B cell (primary cell): Measurements from ENCODE around the gene ESR2. TPM values are rescaled to one million over a fixed set of nuclear protein-coding genes. Genes with fewer than 3 reads are reported as not detected.

Source experiments
- ATAC-seq: fragments of 200-7000 bp; cut with Tn5 transposase; one replicate; pipeline ENCODE4 v1.10.0; 2021; ENCODE audit warnings: low read depth, mild to moderate bottlenecking, moderate number of reproducible peaks, moderate library complexity
- CTCF ChIA-PET: fragments of 350-600 bp; sonication (Branson Sonifier 250); formaldehyde crosslinking; loops from one replicate; lab custom pipeline; 2021; ENCODE audit warnings: antibody characterized with exemption, inconsistent platforms; lab: Charles Lee
- POLR2A ChIA-PET: fragments of 350-600 bp; sonication (Branson Sonifier 250); formaldehyde crosslinking; loops from one replicate; lab custom pipeline; 2021; ENCODE audit warnings: antibody characterized with exemption; lab: Charles Lee
- DNase-seq: peaks from one replicate; pipeline ENCODE4 v3.0.0; 2013
- H2AFZ ChIP-seq: 2 replicates; pipeline ENCODE4 v1.6.1; 2012; ENCODE audit warnings: mild to moderate bottlenecking, low read depth, low read length; ENCODE audit not compliant: insufficient read depth, poor library complexity, severe bottlenecking
- H3K27ac ChIP-seq, 2 donors: 1 replicate in 1 of 2; 2 replicates in 1 of 2; pipeline ENCODE4 v1.5.1; 2012 to 2013; ENCODE audit warnings: low read length in 2 of 2, mild to moderate bottlenecking in 2 of 2, moderate library complexity in 1 of 2
- H3K27me3 ChIP-seq, 4 experiments: fragments of 200-600 bp in 1 of 4; sonication (generic) in 1 of 4; replicated peaks in 1 of 4; 1 replicate in 2 of 4; 2 replicates in 2 of 4; pipeline versions ENCODE4 v1.6.1 to v1.7.0; 2013 to 2016; ENCODE audit warnings: low read length in 3 of 4, mild to moderate bottlenecking in 2 of 4, mixed read lengths in 1 of 4, moderate library complexity in 1 of 4; ENCODE audit not compliant: insufficient read depth in 4 of 4, control insufficient read depth in 3 of 4; ENCODE audit errors: control extremely low read depth in 1 of 4
- H3K36me3 ChIP-seq, 2 experiments: replicated peaks in 1 of 2; 1 replicate in 1 of 2; 2 replicates in 1 of 2; pipeline versions ENCODE4 v1.6.1 to v1.7.1; 2013; ENCODE audit warnings: low read length in 1 of 2; ENCODE audit not compliant: insufficient read depth in 2 of 2, control insufficient read depth in 1 of 2; ENCODE audit errors: control extremely low read depth in 1 of 2, extremely low read depth in 1 of 2
- H3K4me1 ChIP-seq, 2 donors: fragments of 200-600 bp in 1 of 2; sonication (generic) in 1 of 2; 1 replicate in 1 of 2; 2 replicates in 1 of 2; pipeline versions ENCODE4 v1.5.1 to v1.6.1; 2013 to 2017; ENCODE audit warnings: low read length in 2 of 2; ENCODE audit not compliant: control insufficient read depth in 2 of 2, insufficient read depth in 2 of 2
- H3K4me2 ChIP-seq: replicated peaks from 2 replicates; pipeline ENCODE3; 2012; ENCODE audit warnings: mild to moderate bottlenecking, low read depth, low read length; ENCODE audit not compliant: poor library complexity, severe bottlenecking
- H3K4me3 ChIP-seq, 5 experiments: fragments of 200-600 bp in 1 of 5; sonication (generic) in 1 of 5; 1 replicate in 3 of 5; 2 replicates in 2 of 5; pipeline versions ENCODE4 v1.5.1 to v1.7.0; 2011 to 2016; ENCODE audit warnings: low read length in 4 of 5, mild to moderate bottlenecking in 4 of 5, low read depth in 2 of 5, control low read depth in 1 of 5, moderate library complexity in 1 of 5; ENCODE audit not compliant: insufficient read depth in 1 of 5; ENCODE audit errors: control extremely low read depth in 1 of 5, extremely low read depth in 1 of 5
- H3K79me2 ChIP-seq: fragments of 200-600 bp; sonication (generic); one replicate; pipeline ENCODE4 v1.6.0; 2016; ENCODE audit warnings: low read length; ENCODE audit not compliant: control insufficient read depth, insufficient read depth
- H3K9ac ChIP-seq: fragments of 200-600 bp; sonication (generic); 2 replicates; pipeline ENCODE4 v1.6.1; 2017; ENCODE audit warnings: mild to moderate bottlenecking, low read length, moderate library complexity
- H3K9me3 ChIP-seq, 3 donors: one replicate each; pipeline versions ENCODE4 v1.6.1 to v1.7.1; 2013; ENCODE audit warnings: low read length in 2 of 3; ENCODE audit not compliant: control insufficient read depth in 2 of 3, insufficient read depth in 1 of 3; ENCODE audit errors: control extremely low read depth in 1 of 3
- H4K20me1 ChIP-seq: 2 replicates; pipeline ENCODE4 v1.6.0; 2012; ENCODE audit warnings: mild to moderate bottlenecking, low read length; ENCODE audit not compliant: insufficient read depth, control insufficient read depth, poor library complexity, severe bottlenecking
- H3K27ac Mint-ChIP-seq: one replicate; pipeline ENCODE4 v1.8.0; 2021; ENCODE audit warnings: mixed read lengths
- H3K27me3 Mint-ChIP-seq: one replicate; pipeline ENCODE4 v1.8.0; 2021; ENCODE audit warnings: mixed read lengths
- H3K4me1 Mint-ChIP-seq: one replicate; pipeline ENCODE4 v1.8.0; 2021; ENCODE audit warnings: mixed read lengths
- H3K4me3 Mint-ChIP-seq: one replicate; pipeline ENCODE4 v1.8.0; 2021; ENCODE audit warnings: mixed read lengths
- H3K9me3 Mint-ChIP-seq: one replicate; pipeline ENCODE4 v1.8.0; 2022; ENCODE audit warnings: mixed read lengths; ENCODE audit not compliant: insufficient read depth
- CTCF ChIP-seq: fragments of 200-600 bp; IDR thresholded peaks from one replicate; pipeline ENCODE4 v1.8.0; 2022; ENCODE audit warnings: antibody characterized with exemption, mild to moderate bottlenecking
- EZH2 ChIP-seq: IDR thresholded peaks from 2 replicates; pipeline ENCODE4 v1.6.1; 2012; ENCODE audit warnings: borderline replicate concordance, low read depth, mild to moderate bottlenecking, moderate library complexity, low read length; ENCODE audit not compliant: insufficient read depth, poor library complexity, severe bottlenecking
- WGBS: methylation state at CpG from one replicate; pipeline ENCODE4 v1.1.5; 2013; ENCODE audit warnings: missing lambda C conversion rate; ENCODE audit not compliant: insufficient coverage; 5-methylcytosine and 5-hydroxymethylcytosine counted together
- intact Hi-C: fragments of 100-400 bp; cut with micrococcal nuclease; formaldehyde crosslinking; loops from one replicate; pipeline ENCODE4 v1.10.0; 2022
- polyA plus RNA-seq: library from polyadenylated mRNA; depleted of rRNA; stranded (reverse); fragments of >200 nt; gene quantifications from 2 replicates; pipeline ENCODE4 v1.2.3, GENCODE V29; 2012
- total RNA-seq, 2 donors: library from RNA; stranded (reverse); fragments of 120-200 nt in 1 of 2; gene quantifications; 1 replicate in 1 of 2; 2 replicates in 1 of 2; pipeline versions ENCODE4 v1.2.3 to v1.2.4, GENCODE V29; 2013 to 2022

Gene ESR2
- total and polyA plus RNA-seq, 2 donors (not counting 1 experiment from before 2014, with no cell fraction given), result 5.4 to 87.8 TPM

- CTCF ChIA-PET, result interaction anchor here (0.7 to 6.2 kb wide), 4 partner anchors 11 to 70 kb away, joined by 4 to 60 read pairs (median 8); partner anchors contain the start of gene ESR2
- Histone ChIP-seq H3K36me3 (peaks cover 0 to 5% of the 10 kb centered on the region in 2 experiments), H3K9me3 (no peaks in the 10 kb centered on the region), H2AFZ (no peak overlapping the region), H3K4me1 (peaks cover 52 to 57% of the 10 kb centered on the region in 2 donors), H3K27ac (peak overlapping the region in 1 of 2 donors; percentile 99), H3K4me2 (peak overlapping the region; percentile 75), H4K20me1 (no peaks in the 10 kb centered on the region), H3K9ac (no peak overlapping the region), H3K4me3 (no peak overlapping the region), H3K79me2 (no peaks in the 10 kb centered on the region), H3K27me3 (no peaks in the 10 kb centered on the region)
- WGBS, result 100% methylated on average over 2 of the region's 4 CpGs
- POLR2A ChIA-PET, result interaction anchor here (3.5 kb wide), 1 partner anchor 16 kb away, joined by 22 read pairs; no protein-coding TSS in a partner anchor
- intact Hi-C loops, result loop anchor here (2.0 kb wide), 1 partner anchor 269 kb away; the partner anchor contains the start of gene ZBTB25
- no peaks in the 10 kb centered on the region for H3K27me3 Mint-ChIP-seq
- peak overlapping the region; percentile 77 for H3K4me3 Mint-ChIP-seq
- peak overlapping the region; percentile 96 for H3K27ac Mint-ChIP-seq
- H3K9me3 Mint-ChIP-seq, result no peaks in the 10 kb centered on the region
- TF ChIP-seq EZH2, result no peak
- TF ChIP-seq CTCF, result no peak
- H3K4me1 Mint-ChIP-seq, result peaks cover 67% of the 10 kb centered on the region
- DNase-seq (no peak), ATAC-seq (no peak)
These were observed 60.5 kb downstream of the ESR2 start for GRCh38 chr14:64233531-64234190.

GRCh38 chr14:64232944-64233343 is 61.2 kb downstream of the ESR2 start:
- Mint-ChIP-seq H3K27me3 (no peaks in the 10 kb centered on the region), H3K4me3 (peak overlapping the region; percentile 73), H3K4me1 (peaks cover 60% of the 10 kb centered on the region), H3K9me3 (no peaks in the 10 kb centered on the region), H3K27ac (peak overlapping the region; percentile 96)
- H2AFZ ChIP-seq, result no peak overlapping the region
- peaks cover 0 to 5% of the 10 kb centered on the region in 2 experiments for H3K36me3 ChIP-seq
- no peak overlapping the region for H3K4me3 ChIP-seq
- no peaks in the 10 kb centered on the region for H3K9me3 ChIP-seq
- H3K9ac ChIP-seq, result no peak overlapping the region
- no peak for TF ChIP-seq CTCF
- TF ChIP-seq EZH2, result no peak
- CTCF ChIA-PET, result interaction anchor here (0.7 to 6.2 kb wide), 6 partner anchors 10 to 105 kb away, joined by 3 to 60 read pairs (median 6); partner anchors contain the start of gene ESR2
- no peaks in the 10 kb centered on the region for H3K27me3 ChIP-seq
- intact Hi-C loops, result no loop called here
- H3K79me2 ChIP-seq, result no peaks in the 10 kb centered on the region
- H4K20me1 ChIP-seq, result no peaks in the 10 kb centered on the region
- H3K4me1 ChIP-seq, result peaks cover 52 to 56% of the 10 kb centered on the region in 2 donors
- no peak overlapping the region for H3K27ac ChIP-seq
- POLR2A ChIA-PET, result interaction anchor here (0.5 kb wide), 1 partner anchor 12 kb away, joined by 10 read pairs; no protein-coding TSS in a partner anchor
- WGBS, result 98% methylated on average over 9 of the region's 9 CpGs
- DNase-seq (no peak), ATAC-seq (no peak)
- no peak overlapping the region for H3K4me2 ChIP-seq
